Measurements from ENCODE around the gene CEP164. TPM values are rescaled to one million over a fixed set of nuclear protein-coding genes. Genes with fewer than 3 reads are reported as not detected.
"Not testable (repeated sequence)": the region's sequence is repeated elsewhere in the genome, so short reads cannot be mapped to it uniquely, and the experiment has no call there.

The CEP164 gene
- total RNA-seq, 1 experiment from 2014 or later = 43.7 TPM

DNA sequence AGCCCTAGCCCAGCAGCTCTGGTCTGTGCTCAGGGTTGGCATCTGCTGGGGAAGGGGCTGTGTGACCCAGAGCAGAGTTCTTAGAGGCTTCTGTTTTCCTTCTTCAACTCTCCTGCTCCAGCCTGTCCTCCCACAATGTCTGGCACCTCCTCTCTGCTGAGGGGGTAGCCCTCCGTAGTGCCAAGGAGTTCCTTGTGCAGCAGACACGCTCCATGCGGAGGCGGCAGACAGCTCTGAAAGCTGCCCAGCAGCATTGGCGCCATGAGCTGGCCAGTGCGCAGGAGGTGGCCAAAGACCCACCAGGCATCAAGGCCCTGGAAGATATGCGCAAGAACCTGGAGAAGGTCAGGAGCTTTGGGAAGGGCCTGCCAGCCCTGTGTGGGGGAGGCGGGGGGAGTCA, 69.3 kb downstream of the CEP164 start:
- Histone ChIP-seq H3K4me3 (ENCODE audit: low read length) (no peak overlapping the region), H3K36me3 (ENCODE audit: low read depth, low read length) (peaks cover 50% of the 10 kb centered on the region), H4K20me1 (ENCODE audit: low read length) (no peaks in the 10 kb centered on the region), H3K79me2 (ENCODE audit: low read length) (no peaks in the 10 kb centered on the region), H3K27ac (ENCODE audit: low read length) (no peak overlapping the region), H3K9me3 (ENCODE audit: low read length) (no peaks in the 10 kb centered on the region), H2AFZ (ENCODE audit: low read length) (no peak overlapping the region), H3K4me1 (ENCODE audit: insufficient read depth, low read length) (no peaks in the 10 kb centered on the region), H3K9ac (ENCODE audit: low read length) (no peak overlapping the region), H3K9me2 (replicated peaks; ENCODE audit: low read length) (no peaks in the 10 kb centered on the region), H3K4me2 (ENCODE audit: low read length) (no peak overlapping the region), H3F3A (ENCODE audit: low read length, unreplicated experiment) (no peaks in the 10 kb centered on the region), H3K27me3 (ENCODE audit: low read length) (no peaks in the 10 kb centered on the region)
- intact Hi-C loops (cut with micrococcal nuclease) = no loop called here
- POLR2A ChIA-PET (ENCODE audit: unreplicated experiment) = no interaction called here
- no TSS peak for BruUV-seq (replicated peaks)
- CTCF ChIA-PET = no interaction called here
- ATAC-seq (no peak), DNase-seq (no peak)
- TF ChIP-seq EZH2 (IDR thresholded peaks at IDR 0.05; ENCODE audit: low read length, unreplicated experiment) (no peak), EZH2phosphoT487 (IDR thresholded peaks at IDR 0.05; ENCODE audit: borderline replicate concordance, low read length) (no peak), CTCF (conservative IDR thresholded peaks at IDR 0.05; ENCODE audit: low read depth, low read length) (no peak)

GRCh38 chr11:117398618-117399017, 71.0 kb downstream of the CEP164 start:
- BruUV-seq (replicated peaks); H3K4me1 ChIP-seq (ENCODE audit: insufficient read depth, low read length); H3K4me2 ChIP-seq (ENCODE audit: low read length); H3K9me2 ChIP-seq (replicated peaks; ENCODE audit: low read length); POLR2A ChIA-PET (ENCODE audit: unreplicated experiment); H3K79me2 ChIP-seq (ENCODE audit: low read length); H3K4me3 ChIP-seq (ENCODE audit: low read length); H3K27me3 ChIP-seq (ENCODE audit: low read length); ATAC-seq; DNase-seq; intact Hi-C loops (cut with micrococcal nuclease); H2AFZ ChIP-seq (ENCODE audit: low read length); H3K27ac ChIP-seq (ENCODE audit: low read length); H3F3A ChIP-seq (ENCODE audit: low read length, unreplicated experiment); H3K9ac ChIP-seq (ENCODE audit: low read length); H3K9me3 ChIP-seq (ENCODE audit: low read length); H4K20me1 ChIP-seq (ENCODE audit: low read length); CTCF ChIA-PET: not testable (repeated sequence)
- H3K36me3 ChIP-seq (ENCODE audit: low read depth, low read length) = peaks cover 38% of the 10 kb centered on the region

DNA sequence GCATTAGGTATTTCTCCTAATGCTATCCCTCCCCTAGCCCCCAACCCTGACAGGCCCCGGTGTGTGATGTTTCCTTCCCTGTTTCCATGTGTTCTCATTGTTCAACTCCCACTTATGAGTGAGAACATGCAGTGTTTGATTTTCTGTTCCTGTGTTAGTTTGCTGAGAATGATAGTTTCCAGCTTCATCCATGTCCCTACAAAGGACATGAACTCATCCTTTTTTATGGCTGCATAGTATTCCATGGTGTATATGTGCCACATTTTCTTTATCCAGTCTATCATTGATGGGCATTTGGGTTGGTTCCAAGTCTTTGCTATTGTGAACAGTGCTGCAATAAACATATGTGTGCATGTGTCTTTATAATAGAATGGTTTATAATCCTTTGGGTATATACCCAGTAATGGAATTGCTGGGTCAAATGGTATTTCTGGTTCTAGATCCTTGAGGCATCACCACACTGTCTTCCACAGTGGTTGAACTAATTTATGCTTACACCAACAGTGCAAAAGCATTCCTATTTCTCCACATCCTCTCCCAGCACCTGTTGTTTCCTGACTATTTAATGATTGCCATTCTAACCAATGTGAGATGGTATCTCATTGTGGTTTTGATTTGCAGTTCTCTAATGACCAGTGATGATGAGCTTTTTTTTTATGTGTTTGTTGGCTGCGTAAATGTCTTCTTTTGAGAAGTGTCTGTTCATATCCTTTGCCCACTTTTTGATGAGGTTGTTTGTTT, 71.6 kb downstream of the CEP164 start:
- H3K9me3 ChIP-seq (ENCODE audit: low read length); H3K9me2 ChIP-seq (replicated peaks; ENCODE audit: low read length); intact Hi-C loops (cut with micrococcal nuclease); H3K27me3 ChIP-seq (ENCODE audit: low read length); H4K20me1 ChIP-seq (ENCODE audit: low read length); H3K79me2 ChIP-seq (ENCODE audit: low read length); H3K4me3 ChIP-seq (ENCODE audit: low read length); CTCF ChIA-PET; H3K27ac ChIP-seq (ENCODE audit: low read length); H2AFZ ChIP-seq (ENCODE audit: low read length); H3K4me1 ChIP-seq (ENCODE audit: insufficient read depth, low read length); POLR2A ChIA-PET (ENCODE audit: unreplicated experiment); BruUV-seq (replicated peaks); H3K4me2 ChIP-seq (ENCODE audit: low read length); H3F3A ChIP-seq (ENCODE audit: low read length, unreplicated experiment); DNase-seq; H3K9ac ChIP-seq (ENCODE audit: low read length); ATAC-seq: not testable (repeated sequence)
- peaks cover 34% of the 10 kb centered on the region for H3K36me3 ChIP-seq (ENCODE audit: low read depth, low read length)

- CTCF ChIA-PET; H3K9me3 ChIP-seq (ENCODE audit: low read length); H3K4me3 ChIP-seq (ENCODE audit: low read length); H3F3A ChIP-seq (ENCODE audit: low read length, unreplicated experiment); intact Hi-C loops (cut with micrococcal nuclease); DNase-seq; H3K27me3 ChIP-seq (ENCODE audit: low read length); H3K27ac ChIP-seq (ENCODE audit: low read length); H2AFZ ChIP-seq (ENCODE audit: low read length); H3K9me2 ChIP-seq (replicated peaks; ENCODE audit: low read length); BruUV-seq (replicated peaks); H3K79me2 ChIP-seq (ENCODE audit: low read length); ATAC-seq; H3K4me2 ChIP-seq (ENCODE audit: low read length); POLR2A ChIA-PET (ENCODE audit: unreplicated experiment); H3K4me1 ChIP-seq (ENCODE audit: insufficient read depth, low read length); H4K20me1 ChIP-seq (ENCODE audit: low read length); H3K9ac ChIP-seq (ENCODE audit: low read length): not testable (repeated sequence)
- H3K36me3 ChIP-seq (ENCODE audit: low read depth, low read length) = peaks cover 29% of the 10 kb centered on the region
Measured at GRCh38 chr11:117405898-117406297, 78.2 kb downstream of the CEP164 start.

All from PC-3 (cell line).